ENCODE data around the gene MRC1.

The MRC1 gene

DNA sequence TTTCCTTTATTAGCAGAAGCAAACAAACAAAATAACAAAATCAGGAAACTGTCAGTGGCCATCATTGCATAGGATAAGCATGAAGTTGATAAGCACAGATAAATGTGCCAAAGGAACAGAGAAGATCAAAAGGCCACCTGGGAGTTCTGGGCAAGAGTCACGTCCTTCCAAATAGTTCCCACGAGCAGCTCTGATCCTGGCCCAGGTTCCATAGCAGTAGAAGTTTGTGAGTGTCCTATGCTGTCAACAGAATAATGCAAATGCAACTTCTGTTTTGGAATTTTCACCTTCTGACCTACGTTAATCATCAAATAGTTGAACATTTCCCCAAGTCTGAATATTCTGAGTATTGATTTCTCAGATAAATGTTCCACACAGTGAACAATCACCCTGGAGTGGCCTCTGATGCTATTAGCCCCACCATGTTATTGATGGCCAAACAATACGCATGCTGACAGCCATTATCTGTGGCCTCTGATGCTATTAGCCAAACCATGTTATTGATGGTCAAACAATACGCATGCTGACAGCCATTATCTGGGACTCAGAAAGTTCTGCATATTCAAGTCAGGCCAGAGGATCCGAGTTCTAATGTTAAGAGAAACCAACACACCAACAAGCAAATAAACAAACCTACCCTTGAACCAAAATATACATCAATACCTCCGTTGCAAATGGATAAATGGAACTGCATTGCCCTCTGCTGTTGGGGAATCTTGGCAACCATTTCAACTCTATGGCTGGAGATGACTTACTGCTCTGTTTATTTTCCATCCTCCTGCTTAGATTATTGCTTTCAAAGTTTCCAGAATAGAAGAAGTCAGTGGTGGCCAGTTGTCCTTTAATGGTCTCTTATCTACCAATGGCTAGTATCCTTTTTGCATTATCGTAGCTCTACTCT, 63.3 kb downstream of the MRC1 start:
- no peaks in the 10 kb centered on the region for H3K36me3 ChIP-seq (replicated peaks)
- no peaks in the 10 kb centered on the region for H3K9me3 ChIP-seq
- in situ Hi-C loops (cut with MboI; ENCODE audit: low sequenced_read_pairs), result no loop called here
- no peak overlapping the region for H3K4me3 ChIP-seq
- no peaks in the 10 kb centered on the region for H3K4me1 ChIP-seq
- peaks cover 4% of the 10 kb centered on the region; the same call in 1 of the 2 replicates for H3K27me3 ChIP-seq (ENCODE audit: low read depth)
- DNase-seq (ENCODE audit: low spot score in 2 of 2), result no peak

DNA sequence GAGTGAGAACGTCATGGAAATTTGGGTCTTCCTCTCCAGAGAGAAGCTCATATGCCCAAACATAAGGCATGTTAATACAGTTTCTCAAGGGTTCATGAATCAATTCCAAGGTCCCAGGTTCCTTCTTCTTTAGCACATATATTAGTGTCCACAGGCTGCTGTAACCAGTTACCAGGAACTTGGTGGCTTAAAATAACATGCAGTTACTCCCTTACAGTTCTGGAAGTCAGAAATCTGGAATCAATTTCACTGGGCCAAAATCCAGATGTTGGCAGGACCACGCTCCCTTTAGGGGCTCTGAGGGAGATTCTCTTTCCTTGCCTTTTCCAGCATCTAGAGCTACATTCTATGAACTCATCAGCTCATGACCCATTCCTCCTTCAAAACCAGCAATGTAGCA, 64.8 kb downstream of the MRC1 start:
- no peak overlapping the region for H3K4me3 ChIP-seq
- H3K27me3 ChIP-seq (ENCODE audit: low read depth), result no peaks in the 10 kb centered on the region
- in situ Hi-C loops (cut with MboI; ENCODE audit: low sequenced_read_pairs), result no loop called here
- H3K4me1 ChIP-seq, result no peaks in the 10 kb centered on the region
- no peaks in the 10 kb centered on the region for H3K36me3 ChIP-seq (replicated peaks)
- no peak for DNase-seq (ENCODE audit: low spot score in 2 of 2)
- no peaks in the 10 kb centered on the region for H3K9me3 ChIP-seq

DNA sequence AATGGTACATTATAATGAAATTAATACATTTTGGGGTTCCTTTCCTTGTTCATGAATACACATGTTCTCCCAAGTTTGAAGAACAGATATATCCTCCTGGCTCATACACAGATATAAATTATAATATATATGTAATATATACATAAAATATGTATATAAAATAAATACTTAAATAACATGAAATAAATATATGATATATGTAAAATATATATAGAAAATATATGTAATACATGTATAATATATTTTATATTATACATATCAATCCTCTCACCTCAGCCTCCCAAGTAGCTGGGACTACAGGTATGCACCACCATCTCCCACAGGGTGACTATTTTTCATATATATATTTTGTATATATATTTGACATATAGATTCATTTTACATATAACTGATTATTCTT, 68.0 kb downstream of the MRC1 start:
- in situ Hi-C loops (cut with MboI; ENCODE audit: low sequenced_read_pairs), result no loop called here
- Histone ChIP-seq H3K4me3 (no peak overlapping the region), H3K9me3 (no peaks in the 10 kb centered on the region), H3K4me1 (no peaks in the 10 kb centered on the region), H3K27me3 (ENCODE audit: low read depth) (no peaks in the 10 kb centered on the region), H3K36me3 (replicated peaks) (no peaks in the 10 kb centered on the region)
- DNase-seq (ENCODE audit: low spot score in 2 of 2), result no peak

DNA sequence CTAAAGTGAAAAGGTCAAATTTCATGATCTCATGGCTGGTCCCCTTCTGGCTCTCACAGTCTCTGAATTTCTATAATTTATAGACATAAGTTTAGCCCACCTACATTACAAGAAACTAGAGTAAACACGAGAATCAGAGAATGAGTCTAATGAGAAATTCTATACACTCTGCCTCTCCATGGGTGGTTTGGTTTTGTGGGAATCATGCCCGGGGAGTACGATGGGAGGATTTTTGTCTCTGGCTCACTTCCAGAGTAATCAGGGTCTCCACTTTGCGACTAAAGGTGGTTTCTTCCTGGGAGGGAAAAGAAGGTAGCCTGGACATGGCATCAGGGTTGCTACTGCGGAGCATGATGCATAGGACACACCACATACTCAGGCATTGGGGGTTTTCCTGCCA, 69.7 kb downstream of the MRC1 start:
- Histone ChIP-seq H3K27me3 (ENCODE audit: low read depth) (no peaks in the 10 kb centered on the region), H3K9me3 (no peaks in the 10 kb centered on the region), H3K36me3 (replicated peaks) (no peaks in the 10 kb centered on the region), H3K4me3 (no peak overlapping the region), H3K4me1 (no peaks in the 10 kb centered on the region)
- in situ Hi-C loops (cut with MboI; ENCODE audit: low sequenced_read_pairs), result no loop called here
- no peak for DNase-seq (ENCODE audit: low spot score in 2 of 2)

DNA sequence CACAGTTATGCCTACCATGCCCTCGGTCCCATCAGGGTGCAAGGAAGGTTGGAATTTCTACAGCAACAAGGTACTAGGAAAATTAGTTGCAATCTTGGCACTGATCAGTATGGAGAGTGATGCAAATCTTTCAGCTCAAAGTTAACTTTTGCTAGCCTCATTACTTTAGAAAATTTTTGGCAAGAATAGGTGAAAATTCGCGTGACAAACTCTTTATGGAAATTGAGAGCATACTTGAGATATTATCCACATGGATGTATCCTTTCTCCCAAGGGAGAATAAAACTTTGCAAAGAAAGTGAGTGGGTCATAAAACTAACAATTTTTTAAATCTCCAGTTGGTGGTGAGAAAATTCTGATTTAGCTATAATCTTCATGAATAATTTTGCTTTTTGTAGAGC, 71.5 kb downstream of the MRC1 start:
- no peaks in the 10 kb centered on the region for H3K36me3 ChIP-seq (replicated peaks)
- no peak for DNase-seq (ENCODE audit: low spot score in 2 of 2)
- H3K4me3 ChIP-seq, result no peak overlapping the region
- no peaks in the 10 kb centered on the region for H3K4me1 ChIP-seq
- H3K9me3 ChIP-seq, result no peaks in the 10 kb centered on the region
- in situ Hi-C loops (cut with MboI; ENCODE audit: low sequenced_read_pairs), result no loop called here
- H3K27me3 ChIP-seq (ENCODE audit: low read depth), result no peaks in the 10 kb centered on the region

DNA sequence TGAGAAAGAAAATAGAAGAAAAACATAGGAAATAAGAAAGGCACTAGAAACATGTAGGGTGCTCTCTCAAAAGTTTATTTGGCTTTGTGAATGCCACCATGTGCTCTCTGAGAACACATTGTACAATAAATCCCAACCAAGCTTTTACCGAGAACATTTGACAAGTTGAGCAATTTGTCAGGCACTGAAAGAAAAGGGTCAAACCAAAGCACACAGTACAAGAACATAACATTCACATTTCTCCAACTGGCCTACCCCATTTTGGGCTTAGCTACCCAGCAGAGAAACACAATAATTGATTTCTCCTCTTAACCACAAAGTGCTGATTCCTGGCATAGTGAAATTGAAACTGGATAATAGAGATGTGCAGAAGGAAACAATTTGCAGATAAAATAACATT, 73.4 kb downstream of the MRC1 start:
- H3K27me3 ChIP-seq (ENCODE audit: low read depth), result no peaks in the 10 kb centered on the region
- in situ Hi-C loops (cut with MboI; ENCODE audit: low sequenced_read_pairs), result no loop called here
- H3K36me3 ChIP-seq (replicated peaks), result no peaks in the 10 kb centered on the region
- no peak overlapping the region for H3K4me3 ChIP-seq
- DNase-seq (ENCODE audit: low spot score in 2 of 2), result no peak
- H3K4me1 ChIP-seq, result no peaks in the 10 kb centered on the region
- H3K9me3 ChIP-seq, result no peaks in the 10 kb centered on the region

GRCh38 chr10:17883621-17884020, 74.5 kb downstream of the MRC1 start:
- no peak overlapping the region for H3K4me3 ChIP-seq
- no peaks in the 10 kb centered on the region for H3K27me3 ChIP-seq (ENCODE audit: low read depth)
- in situ Hi-C loops (cut with MboI; ENCODE audit: low sequenced_read_pairs), result no loop called here
- no peak for DNase-seq (ENCODE audit: low spot score in 2 of 2)
- H3K36me3 ChIP-seq (replicated peaks), result no peaks in the 10 kb centered on the region
- no peaks in the 10 kb centered on the region for H3K9me3 ChIP-seq
- no peaks in the 10 kb centered on the region for H3K4me1 ChIP-seq

- DNase-seq (ENCODE audit: low spot score in 2 of 2), result no peak
- H3K27me3 ChIP-seq (ENCODE audit: low read depth), result no peaks in the 10 kb centered on the region
- in situ Hi-C loops (cut with MboI; ENCODE audit: low sequenced_read_pairs), result no loop called here
- no peak overlapping the region for H3K4me3 ChIP-seq
- no peaks in the 10 kb centered on the region for H3K9me3 ChIP-seq
- H3K36me3 ChIP-seq (replicated peaks), result no peaks in the 10 kb centered on the region
- H3K4me1 ChIP-seq, result no peaks in the 10 kb centered on the region
Measured at GRCh38 chr10:17888189-17888588, 79.0 kb downstream of the MRC1 start.

GRCh38 chr10:17891435-17891834, 82.3 kb downstream of the MRC1 start:
- DNase-seq (ENCODE audit: low spot score in 2 of 2), result no peak
- no peaks in the 10 kb centered on the region for H3K4me1 ChIP-seq
- no peaks in the 10 kb centered on the region; the same call in 1 of the 2 replicates for H3K27me3 ChIP-seq (ENCODE audit: low read depth)
- no peaks in the 10 kb centered on the region for H3K36me3 ChIP-seq (replicated peaks)
- no peaks in the 10 kb centered on the region for H3K9me3 ChIP-seq
- in situ Hi-C loops (cut with MboI; ENCODE audit: low sequenced_read_pairs), result no loop called here
- H3K4me3 ChIP-seq, result no peak overlapping the region

DNA sequence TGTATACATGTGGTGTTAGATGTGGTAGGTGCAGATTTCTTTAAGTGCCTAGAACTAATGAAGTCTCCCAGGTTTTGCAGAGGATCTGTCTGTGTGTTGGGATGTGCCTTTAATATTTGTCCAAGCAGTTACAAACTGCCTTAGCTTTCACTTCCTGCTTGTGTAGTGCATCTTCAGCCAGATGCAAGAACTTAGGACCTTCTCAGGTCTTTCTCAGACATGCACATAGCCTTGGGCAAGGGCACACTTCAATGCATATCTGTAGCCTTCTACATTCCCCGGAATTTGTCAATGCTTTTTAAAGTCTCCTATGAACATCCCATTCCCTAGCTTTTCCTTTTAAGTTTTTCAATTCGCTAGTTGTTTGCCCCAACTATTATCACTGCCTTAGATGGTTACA, 95.4 kb downstream of the MRC1 start:
- Histone ChIP-seq H3K27me3 (ENCODE audit: low read depth) (no peaks in the 10 kb centered on the region), H3K9me3 (no peaks in the 10 kb centered on the region), H3K4me1 (peaks cover 6% of the 10 kb centered on the region), H3K4me3 (no peak overlapping the region), H3K36me3 (replicated peaks) (no peaks in the 10 kb centered on the region)
- in situ Hi-C loops (cut with MboI; ENCODE audit: low sequenced_read_pairs), result no loop called here
- no peak for DNase-seq (ENCODE audit: low spot score in 2 of 2)

DNA sequence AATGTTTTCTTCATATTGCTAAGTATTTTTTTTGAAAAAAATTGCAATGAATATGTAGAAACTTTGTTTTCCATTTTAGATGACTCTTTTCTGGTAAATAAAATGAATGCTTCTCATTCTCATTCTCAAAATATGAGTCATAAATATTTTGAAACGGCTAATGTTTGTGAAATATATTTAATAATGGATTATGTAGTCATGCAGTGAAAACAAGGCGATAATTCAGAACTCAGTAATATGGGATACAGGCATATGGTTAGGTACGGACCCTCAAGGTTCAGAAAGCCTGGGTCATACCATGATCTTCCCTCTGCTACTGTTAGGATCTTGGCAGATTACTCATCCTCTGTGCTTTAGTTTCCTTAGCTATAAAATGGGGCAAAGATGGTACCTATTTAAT, 96.3 kb downstream of the MRC1 start:
- in situ Hi-C loops (cut with MboI; ENCODE audit: low sequenced_read_pairs), result no loop called here
- H3K4me1 ChIP-seq, result peaks cover 12% of the 10 kb centered on the region

DNA sequence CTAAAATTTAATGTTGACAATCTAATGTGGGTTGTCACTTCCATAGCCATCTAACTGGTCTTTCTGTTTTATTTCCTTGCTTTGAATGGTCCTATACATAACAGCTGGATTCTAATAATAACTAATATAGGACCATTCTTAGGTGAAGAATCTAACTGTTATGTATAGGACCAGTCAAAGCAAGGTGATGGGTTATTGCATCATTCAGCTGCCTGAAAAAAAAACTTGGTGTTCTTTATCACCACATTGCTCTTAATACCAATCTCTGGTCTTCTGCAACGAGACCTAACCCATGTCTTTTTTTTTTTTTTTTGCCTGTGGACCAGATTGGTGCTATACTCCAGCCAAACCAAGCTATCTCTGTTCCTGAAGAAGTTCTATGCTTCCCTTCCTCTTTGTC, 96.9 kb downstream of the MRC1 start:
- in situ Hi-C loops (cut with MboI; ENCODE audit: low sequenced_read_pairs), result no loop called here
- H3K9me3 ChIP-seq, result no peaks in the 10 kb centered on the region
- no peaks in the 10 kb centered on the region for H3K36me3 ChIP-seq (replicated peaks)
- no peaks in the 10 kb centered on the region for H3K27me3 ChIP-seq (ENCODE audit: low read depth)
- no peak for DNase-seq (ENCODE audit: low spot score in 2 of 2)
- H3K4me1 ChIP-seq, result peaks cover 13% of the 10 kb centered on the region
- H3K4me3 ChIP-seq, result no peak overlapping the region

More for the DNA sequence above, 96.3 kb downstream of the MRC1 start:
- no peak for DNase-seq (ENCODE audit: low spot score in 2 of 2)
- Histone ChIP-seq H3K9me3 (no peaks in the 10 kb centered on the region), H3K36me3 (replicated peaks) (no peaks in the 10 kb centered on the region), H3K27me3 (ENCODE audit: low read depth) (no peaks in the 10 kb centered on the region), H3K4me3 (no peak overlapping the region)

DNA sequence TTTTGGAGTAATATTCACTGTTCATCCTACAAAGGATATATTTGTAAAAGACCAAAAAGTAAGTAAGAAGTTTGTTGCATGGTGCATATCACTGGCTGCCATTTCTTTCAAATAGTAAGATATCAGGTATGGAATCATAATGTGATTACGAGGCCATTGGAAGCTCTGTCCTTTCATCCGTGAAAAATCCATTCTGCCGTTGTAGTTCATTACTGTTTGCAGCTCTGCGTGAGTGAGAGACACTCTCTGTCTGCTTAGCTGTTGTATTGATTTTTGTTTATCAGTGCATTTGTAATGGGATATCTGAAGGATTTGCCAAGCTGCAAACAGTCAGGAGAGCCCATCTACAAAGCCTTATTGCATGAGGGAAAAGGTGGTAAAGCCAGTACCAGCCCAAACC, 98.5 kb downstream of the MRC1 start:
- in situ Hi-C loops (cut with MboI; ENCODE audit: low sequenced_read_pairs), result no loop called here
- DNase-seq (ENCODE audit: low spot score in 2 of 2), result no peak
- no peaks in the 10 kb centered on the region for H3K36me3 ChIP-seq (replicated peaks)
- H3K4me1 ChIP-seq, result peaks cover 13% of the 10 kb centered on the region
- H3K27me3 ChIP-seq (ENCODE audit: low read depth), result no peaks in the 10 kb centered on the region
- H3K4me3 ChIP-seq, result no peak overlapping the region
- no peaks in the 10 kb centered on the region for H3K9me3 ChIP-seq

- Histone ChIP-seq H3K36me3 (replicated peaks) (no peaks in the 10 kb centered on the region), H3K4me3 (no peak overlapping the region), H3K27me3 (ENCODE audit: low read depth) (no peaks in the 10 kb centered on the region), H3K9me3 (no peaks in the 10 kb centered on the region), H3K4me1 (peaks cover 13% of the 10 kb centered on the region)
- peak; percentile 71 to 78 for DNase-seq (ENCODE audit: low spot score in 2 of 2)
- in situ Hi-C loops (cut with MboI; ENCODE audit: low sequenced_read_pairs), result no loop called here
Measured at GRCh38 chr10:17910125-17910789, 101.1 kb downstream of the MRC1 start.
